Uterus (tissue), 4 donors: ENCODE measurements around the gene XPO5. TPM values are rescaled to one million over a fixed set of nuclear protein-coding genes. Genes with fewer than 3 reads are reported as not detected.

Experiments
- DNase-seq, 2 donors: peaks; one replicate each; pipeline ENCODE4 v3.0.0-alpha.2; 2019 to 2020
- H3K27ac ChIP-seq, 2 donors: fragments of 200-600 bp; sonication (generic); 1 replicate in 1 of 2; 2 replicates in 1 of 2; pipeline ENCODE4 v1.5.1; 2016 to 2018
- H3K27me3 ChIP-seq, 2 donors: fragments of 200-600 bp; sonication (generic); one replicate each; pipeline ENCODE4 v1.5.1; 2018 to 2019; ENCODE audit warnings: control low read depth in 1 of 2
- H3K36me3 ChIP-seq, 2 donors: fragments of 200-600 bp; sonication (generic); one replicate each; pipeline ENCODE4 v1.5.1; 2019; ENCODE audit warnings: control low read depth in 1 of 2
- H3K4me1 ChIP-seq, 2 donors: fragments of 200-600 bp; sonication (generic); one replicate each; pipeline ENCODE4 v1.5.1; 2018 to 2019; ENCODE audit warnings: control low read depth in 1 of 2
- H3K4me3 ChIP-seq, 2 donors: fragments of 200-600 bp; sonication (generic); 1 replicate in 1 of 2; 2 replicates in 1 of 2; pipeline ENCODE4 v1.5.1; 2018 to 2019; ENCODE audit warnings: mild to moderate bottlenecking in 1 of 2
- H3K9me3 ChIP-seq, 2 donors: fragments of 200-600 bp; sonication (generic); one replicate each; pipeline ENCODE4 v1.5.1; 2019; ENCODE audit warnings: control low read depth in 1 of 2
- POLR2A ChIP-seq, 2 donors: fragments of 450-650 bp; IDR thresholded peaks; one replicate each; pipeline ENCODE4 v1.6.1; 2016; ENCODE audit warnings: antibody characterized with exemption in 2 of 2, mild to moderate bottlenecking in 1 of 2, moderate library complexity in 1 of 2
- intact Hi-C: fragments of 100-400 bp; cut with DNase I; formaldehyde crosslinking; loops from one replicate; pipeline ENCODE4 v1.15.1; 2023; ENCODE audit warnings: low total_unique reads
- total RNA-seq, 4 donors: library from RNA; depleted of rRNA in 3 of 4; stranded (reverse); fragments of >200 nt in 3 of 4; gene quantifications; one replicate each; pipeline versions ENCODE4 v1.1.0 to v1.2.4, GENCODE V29; 2014 to 2023
- TF ChIP-seq, protein P1 (sequence below), 4 experiments: fragments of 200-600 bp in 2 of 4; fragments of 450-650 bp in 2 of 4; sonication (generic) in 2 of 4; IDR thresholded peaks; one replicate each; pipeline ENCODE4 v1.5.1; 2016 to 2019; ENCODE audit warnings: antibody characterized with exemption in 4 of 4, mild to moderate bottlenecking in 2 of 4, moderate library complexity in 1 of 4
- donor health status: DM: yes; HTN: yes; CAD: no.

The XPO5 gene
- total RNA-seq, 4 donors from 2014 or later, result 29.2 to 62.9 (median 40.8) TPM

GRCh38 chr6:43509984-43510826 is 65.6 kb downstream of the XPO5 start, which contains the start of gene LRRC73:
LRRC73 (minus strand) TSS chr6:43510346; CDS start chr6:43509785, 561 bp downstream.
- peak; percentile 79 to 87 for DNase-seq
- Histone ChIP-seq H3K4me1 (peaks cover 2 to 7% of the 10 kb centered on the region in 2 donors), H3K9me3 (no peaks in the 10 kb centered on the region), H3K27me3 (no peaks in the 10 kb centered on the region), H3K36me3 (no peaks in the 10 kb centered on the region), H3K4me3 (peak within 1 kb of the TSS; percentile 27 to 61), H3K27ac (peak within 1 kb of the TSS in 1 of 2 donors; percentile 8)
- intact Hi-C loops, result loop anchor here (5.0 kb wide), 1 partner anchor 38 kb away; no protein-coding TSS in a partner anchor
- peak; percentile 8 to 32 for TF ChIP-seq POLR2A (IDR thresholded peaks at IDR 0.05)
- TF ChIP-seq, protein P1, sequence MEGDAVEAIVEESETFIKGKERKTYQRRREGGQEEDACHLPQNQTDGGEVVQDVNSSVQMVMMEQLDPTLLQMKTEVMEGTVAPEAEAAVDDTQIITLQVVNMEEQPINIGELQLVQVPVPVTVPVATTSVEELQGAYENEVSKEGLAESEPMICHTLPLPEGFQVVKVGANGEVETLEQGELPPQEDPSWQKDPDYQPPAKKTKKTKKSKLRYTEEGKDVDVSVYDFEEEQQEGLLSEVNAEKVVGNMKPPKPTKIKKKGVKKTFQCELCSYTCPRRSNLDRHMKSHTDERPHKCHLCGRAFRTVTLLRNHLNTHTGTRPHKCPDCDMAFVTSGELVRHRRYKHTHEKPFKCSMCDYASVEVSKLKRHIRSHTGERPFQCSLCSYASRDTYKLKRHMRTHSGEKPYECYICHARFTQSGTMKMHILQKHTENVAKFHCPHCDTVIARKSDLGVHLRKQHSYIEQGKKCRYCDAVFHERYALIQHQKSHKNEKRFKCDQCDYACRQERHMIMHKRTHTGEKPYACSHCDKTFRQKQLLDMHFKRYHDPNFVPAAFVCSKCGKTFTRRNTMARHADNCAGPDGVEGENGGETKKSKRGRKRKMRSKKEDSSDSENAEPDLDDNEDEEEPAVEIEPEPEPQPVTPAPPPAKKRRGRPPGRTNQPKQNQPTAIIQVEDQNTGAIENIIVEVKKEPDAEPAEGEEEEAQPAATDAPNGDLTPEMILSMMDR (IDR thresholded peaks at IDR 0.05), result no peak

- intact Hi-C loops, result loop anchor here (5.0 kb wide), 1 partner anchor 37 kb away; no protein-coding TSS in a partner anchor
Observed at GRCh38 chr6:43509142-43509983, 66.5 kb downstream of the XPO5 start.

DNA sequence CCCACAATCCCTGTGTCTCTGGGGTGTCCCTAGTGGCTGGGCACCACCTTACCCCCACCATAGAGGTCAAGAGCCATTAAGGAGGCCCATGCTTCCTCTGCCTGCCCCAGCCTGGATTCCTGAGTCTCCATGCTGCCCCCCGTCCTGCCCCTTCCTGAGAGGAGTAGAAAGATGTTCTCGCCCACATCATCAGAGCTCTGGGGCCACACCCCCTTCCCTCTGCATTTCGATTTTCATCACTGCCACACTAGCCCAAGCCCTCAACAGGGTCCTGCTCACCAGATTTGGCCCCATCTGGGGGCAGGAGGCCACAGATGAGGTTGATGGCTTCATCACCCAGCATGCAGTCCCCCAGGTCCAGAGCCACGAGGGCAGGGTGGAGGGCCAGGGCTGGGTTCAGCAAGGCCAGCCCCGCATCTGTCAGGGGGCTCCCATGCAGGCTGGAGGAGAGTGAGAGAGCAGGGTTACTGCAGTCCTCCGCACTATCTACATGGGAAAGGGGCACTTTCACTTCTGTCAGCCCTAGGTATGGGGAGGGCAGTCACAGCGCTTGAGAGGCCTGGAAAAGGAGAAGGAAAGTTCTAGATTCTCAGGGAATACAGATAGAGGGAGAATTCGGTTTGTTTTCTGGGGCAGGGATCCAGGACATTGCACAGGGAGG is 67.2 kb downstream of the XPO5 start:
- H3K36me3 ChIP-seq, result no peaks in the 10 kb centered on the region
- peaks cover 0 to 5% of the 10 kb centered on the region in 2 donors for H3K4me1 ChIP-seq
- H3K4me3 ChIP-seq, result no peak overlapping the region
- no peaks in the 10 kb centered on the region for H3K27me3 ChIP-seq
- H3K27ac ChIP-seq, result no peak overlapping the region
- DNase-seq, result no peak
- intact Hi-C loops, result loop anchor here (5.0 kb wide), 1 partner anchor 36 kb away; no protein-coding TSS in a partner anchor
- TF ChIP-seq POLR2A (IDR thresholded peaks at IDR 0.05), result no peak
- TF ChIP-seq, protein P1 (IDR thresholded peaks at IDR 0.05), result no peak
- H3K9me3 ChIP-seq, result no peaks in the 10 kb centered on the region

More at GRCh38 chr6:43509142-43509983, 66.5 kb downstream of the XPO5 start:
- no peaks in the 10 kb centered on the region for H3K27me3 ChIP-seq
- no peak for DNase-seq
- H3K9me3 ChIP-seq, result no peaks in the 10 kb centered on the region
- no peak overlapping the region for H3K27ac ChIP-seq
- TF ChIP-seq, protein P1 (IDR thresholded peaks at IDR 0.05), result no peak
- TF ChIP-seq POLR2A (IDR thresholded peaks at IDR 0.05), result no peak
- peaks cover 0 to 5% of the 10 kb centered on the region in 2 donors for H3K4me1 ChIP-seq
- H3K4me3 ChIP-seq, result peak overlapping the region; percentile 27 to 61
- no peaks in the 10 kb centered on the region for H3K36me3 ChIP-seq

DNA sequence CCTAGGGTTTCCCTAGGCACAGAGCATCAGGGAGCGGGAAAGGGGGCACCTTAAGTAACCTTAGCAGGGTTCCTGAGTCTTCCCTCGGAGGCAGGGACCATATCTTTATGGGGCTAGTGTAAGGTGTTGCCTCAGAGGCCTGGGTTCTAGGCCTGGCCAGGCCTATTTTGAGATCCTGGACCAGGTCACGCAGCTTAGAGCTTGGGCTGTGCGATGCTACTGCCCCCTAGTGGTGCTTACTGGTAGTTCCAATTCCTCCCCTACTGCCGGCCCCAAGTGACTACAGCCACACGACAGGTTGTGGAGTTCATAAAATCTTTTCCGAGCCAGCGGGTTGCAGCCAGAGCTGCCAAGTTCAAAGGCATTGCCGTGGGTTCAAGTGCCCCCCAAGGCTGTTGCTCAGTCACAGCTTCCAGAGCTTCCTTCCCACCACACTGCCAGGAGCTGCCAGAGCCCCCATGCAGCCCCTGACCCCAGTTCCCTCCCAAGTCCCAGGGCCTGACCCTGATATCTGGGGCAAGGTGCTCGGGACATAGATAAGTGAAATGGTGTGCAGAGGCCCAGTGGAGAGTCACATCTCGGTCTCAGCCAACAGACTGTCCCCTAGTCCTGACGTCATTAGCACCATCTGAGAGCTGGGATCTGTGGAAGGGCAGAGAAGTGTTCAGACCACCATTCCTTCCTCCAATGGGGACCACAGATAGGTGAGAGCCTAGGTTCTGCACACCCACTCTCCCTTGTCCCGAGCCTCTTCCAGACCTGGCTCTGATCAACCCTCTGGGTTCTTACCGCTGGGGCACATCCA is 69.0 kb downstream of the XPO5 start:
- peak overlapping the region in 1 of 2 donors; percentile 42 for H3K27ac ChIP-seq
- intact Hi-C loops, result loop anchor here (5.0 kb wide), 1 partner anchor 35 kb away; no protein-coding TSS in a partner anchor
- DNase-seq, result peak; percentile 78 to 79
- TF ChIP-seq POLR2A (IDR thresholded peaks at IDR 0.05), result no peak
- TF ChIP-seq, protein P1 (IDR thresholded peaks at IDR 0.05), result peak; percentile 89 to 96 (median 93)
- no peaks in the 10 kb centered on the region for H3K27me3 ChIP-seq
- H3K4me3 ChIP-seq, result no peak overlapping the region
- no peaks in the 10 kb centered on the region for H3K9me3 ChIP-seq
- no peaks in the 10 kb centered on the region for H3K36me3 ChIP-seq
- H3K4me1 ChIP-seq, result peaks cover 0 to 5% of the 10 kb centered on the region in 2 donors
